K562 (cell line): ENCODE results near the gene CTSF. TPM values are rescaled to one million over a fixed set of nuclear protein-coding genes. Genes with fewer than 3 reads are reported as not detected.

ENCODE experiments used
- ATAC-seq: fragments of 200-7000 bp; cut with Tn5 transposase; 3 replicates; pipeline ENCODE4 v1.9.1; 2020; ENCODE audit warnings: moderate library complexity
- BruUV-seq: library from RNA; stranded (reverse); fragments of 400-500 nt; replicated peaks from 2 replicates; lab custom pipeline; 2021; lab: Mats Ljungman, UMichigan
- CTCF ChIA-PET: fragments of 300-600 bp; formaldehyde crosslinking; extraction: SDS; loops from one replicate; lab custom pipeline; 2021; ENCODE audit warnings: low intra/inter-chr PET ratio; lab: Yijun Ruan, JAX
- POLR2A ChIA-PET: fragments of 300-600, 350-650 bp; sonication (Branson Sonifier 250); formaldehyde crosslinking; extraction: SDS; loops from one replicate; lab custom pipeline; 2021; ENCODE audit warnings: antibody characterized with exemption, inconsistent platforms; lab: Yijun Ruan, JAX
- DNase-seq, 4 experiments: peaks; one replicate each; pipeline versions ENCODE4 v3.0.0 to v3.0.0-alpha.2; 2011 to 2018; ENCODE audit warnings: low spot score in 3 of 4, mixed read lengths in 3 of 4; ENCODE audit errors: extremely low read depth in 1 of 4
- FAIRE-seq: peaks from 2 replicates; lab custom pipeline; 2011; peaks lifted over from hg19 to GRCh38; lab: Jason Lieb, UNC
- H2AFZ ChIP-seq: 2 replicates; pipeline ENCODE4 v1.6.0; 2011; ENCODE audit warnings: low read depth, low read length, control low read depth, inconsistent platforms
- H3K27ac ChIP-seq: fragments of 200-600 bp; 3 replicates; pipeline ENCODE4 v1.8.0; 2011; ENCODE audit warnings: low read depth, mild to moderate bottlenecking, control low read depth, inconsistent platforms, low read length, moderate library complexity, mixed read lengths; ENCODE audit errors: extremely low read depth
- H3K27me3 ChIP-seq, 2 experiments: fragments of 300-600 bp in 1 of 2; 2 replicates in 1 of 2; 3 replicates in 1 of 2; pipeline versions ENCODE4 v1.6.0 to v1.8.0; 2011; ENCODE audit warnings: inconsistent platforms in 2 of 2, low read length in 2 of 2, mild to moderate bottlenecking in 1 of 2, mixed read lengths in 1 of 2, moderate library complexity in 1 of 2; ENCODE audit not compliant: control insufficient read depth in 2 of 2, insufficient read depth in 2 of 2
- H3K36me3 ChIP-seq: fragments of 300-600 bp; 3 replicates; pipeline ENCODE4 v1.8.0; 2011; ENCODE audit warnings: mild to moderate bottlenecking, low read length, inconsistent platforms; ENCODE audit not compliant: control insufficient read depth, insufficient read depth
- H3K4me1 ChIP-seq, 2 experiments: fragments of 200-600 bp in 1 of 2; replicated peaks in 1 of 2; 2 replicates in 1 of 2; 3 replicates in 1 of 2; pipeline versions ENCODE4 v1.5.1 to v1.8.0; 2011; ENCODE audit warnings: inconsistent platforms in 2 of 2, low read length in 2 of 2, mild to moderate bottlenecking in 1 of 2, mixed read lengths in 1 of 2, moderate library complexity in 1 of 2; ENCODE audit not compliant: control insufficient read depth in 2 of 2, insufficient read depth in 2 of 2
- H3K4me2 ChIP-seq: 2 replicates; pipeline ENCODE4 v1.6.1; 2011; ENCODE audit warnings: low read length, control low read depth, inconsistent platforms, mixed read lengths; ENCODE audit not compliant: insufficient read depth
- H3K4me3 ChIP-seq: fragments of 200-600 bp; sonication (generic), shearing (Covaris generic); 2 replicates; pipeline ENCODE4 v1.5.1; 2016; ENCODE audit warnings: control low read depth, inconsistent platforms
- H3K79me2 ChIP-seq: fragments of 200-600 bp; 3 replicates; pipeline ENCODE4 v1.8.0; 2011; ENCODE audit warnings: low read length, inconsistent platforms; ENCODE audit not compliant: control insufficient read depth, insufficient read depth
- H3K9ac ChIP-seq, 2 experiments: 2 replicates each; pipeline versions ENCODE4 v1.6.0 to v1.6.1; 2011; ENCODE audit warnings: low read depth in 2 of 2, low read length in 2 of 2, control low read depth in 1 of 2, inconsistent platforms in 1 of 2, mild to moderate bottlenecking in 1 of 2, mixed read lengths in 1 of 2; ENCODE audit not compliant: insufficient read depth in 1 of 2
- H3K9me1 ChIP-seq: one replicate; pipeline ENCODE4 v1.6.0; 2011; ENCODE audit warnings: inconsistent platforms, mild to moderate bottlenecking, low read length, moderate library complexity; ENCODE audit not compliant: control insufficient read depth, insufficient read depth
- H3K9me3 ChIP-seq: replicated peaks from 2 replicates; pipeline ENCODE4 v1.5.1; 2011; ENCODE audit warnings: low read depth, low read length, inconsistent platforms; ENCODE audit not compliant: control insufficient read depth, insufficient read depth
- H4K20me1 ChIP-seq: replicated peaks from 2 replicates; pipeline ENCODE4 v1.6.1; 2011; ENCODE audit warnings: low read length, inconsistent platforms, mixed read lengths; ENCODE audit not compliant: control insufficient read depth, insufficient read depth
- CHD4 ChIP-seq: fragments of 200-600 bp; sonication (generic); IDR thresholded peaks from 3 replicates; pipeline ENCODE4 v1.6.1; 2012; ENCODE audit warnings: low read depth, mild to moderate bottlenecking, mixed read lengths, low read length, inconsistent platforms; ENCODE audit not compliant: insufficient read depth, insufficient replicate concordance, poor library complexity, severe bottlenecking
- ERF ChIP-seq: fragments of 450-650 bp; formaldehyde crosslinking; IDR thresholded peaks from 2 replicates; pipeline ENCODE4 v1.4.0; 2020; ENCODE audit warnings: mild to moderate bottlenecking, mixed read lengths
- HNRNPL ChIP-seq: fragments of 200-400 bp; formaldehyde crosslinking; IDR thresholded peaks from 2 replicates; pipeline ENCODE4 v1.6.1; 2017; ENCODE audit warnings: low read depth, mild to moderate bottlenecking, low read length
- MCM5 ChIP-seq: fragments of 450-650 bp; IDR thresholded peaks from 2 replicates; pipeline ENCODE4 v1.6.1; 2016; ENCODE audit warnings: low read depth
- POLR2G ChIP-seq: fragments of 200-400 bp; formaldehyde crosslinking; IDR thresholded peaks from 2 replicates; pipeline ENCODE4 v1.6.1; 2017; ENCODE audit warnings: low read depth, mild to moderate bottlenecking, antibody characterized with exemption, low read length, moderate library complexity
- SNIP1 ChIP-seq: fragments of 450-650 bp; IDR thresholded peaks from 2 replicates; pipeline ENCODE4 v1.7.1; 2017; ENCODE audit warnings: low read depth, mild to moderate bottlenecking
- WGBS: fragments of 100-300 bp; shearing (Covaris generic); methylation state at CpG from one replicate; pipeline ENCODE4 v1.1.6; 2016; ENCODE audit warnings: low coverage, mixed read lengths; ENCODE audit not compliant: insufficient coverage; ENCODE audit errors: missing lambda C conversion rate; 5-methylcytosine and 5-hydroxymethylcytosine counted together
- in situ Hi-C: fragments of 300-500 bp; cut with MboI; formaldehyde crosslinking; loops from 4 replicates; pipeline ENCODE4 v1.15.0; 2018; ENCODE audit warnings: inconsistent platforms, mixed read lengths
- intact Hi-C: fragments of 100-400 bp; cut with micrococcal nuclease; formaldehyde crosslinking; loops from 2 replicates; pipeline ENCODE4 v1.14.2; 2022
- polyA plus RNA-seq, 8 experiments: library from polyadenylated mRNA; depleted of rRNA in 4 of 8; stranded (reverse) in 5 of 8; unstranded in 3 of 8; fragments of >200 nt; fragmentation: Nextera tagmentation in 2 of 8; fragmentation: Illumina TruSeq in 1 of 8; extraction: Ambion mirVana in 2 of 8; extraction: Trizol in 1 of 8; gene quantifications; 2 replicates each; pipeline versions ENCODE4 v1.2.1 to v1.2.3, GENCODE V29; 2011 to 2014; ENCODE audit warnings: inconsistent platforms in 1 of 8, missing spikeins in 1 of 8
- total RNA-seq, 7 experiments: library from RNA; depleted of rRNA in 6 of 7; stranded (reverse); fragments of >200 nt in 6 of 7; fragmentation: Illumina TruSeq in 2 of 7; extraction: Trizol in 2 of 7; gene quantifications; 2 replicates each; pipeline versions ENCODE4 v1.2.1 to v1.2.3, GENCODE V29; 2011 to 2021; ENCODE audit warnings: low replicate concordance in 1 of 7
- TF ChIP-seq, protein P1 (sequence below): sonication (generic); formaldehyde crosslinking; IDR thresholded peaks from 2 replicates; pipeline ENCODE4 v1.8.1; 2023; ENCODE audit warnings: missing genetic modification reagents, mild to moderate bottlenecking, borderline replicate concordance

Gene CTSF
- total and polyA plus RNA-seq, 9 of the 15 experiments (the other 6 are each of a cell fraction or from before 2014, with no cell fraction given) = 0.41 to 10.5 (median 3.8) TPM

GRCh38 chr11:66531841-66532240 is 36.6 kb downstream of the CTSF start:
- peak; percentile 36; the same call in 1 of the 2 replicates for TF ChIP-seq POLR2G
- no peak for TF ChIP-seq SNIP1
- ATAC-seq = no peak

GRCh38 chr11:66530927-66531709 is 37.3 kb downstream of the CTSF start:
- BruUV-seq = no TSS peak
- in situ Hi-C loops = no loop called here
- H3K4me2 ChIP-seq = no peak overlapping the region
- H3K9ac ChIP-seq = peak overlapping the region in 1 of 2 experiments; percentile 32; a peak in 2 of 4 replicates
- peaks cover 0 to 9% of the 10 kb centered on the region in 2 experiments; a peak in 1 of 5 replicates for H3K4me1 ChIP-seq
- no peak for DNase-seq
- TF ChIP-seq ERF (CRISPR knock-in tag) (no peak), MCM5 (no peak), POLR2G (peak; percentile 29; the same call in 1 of the 2 replicates), CHD4 (no peak), HNRNPL (no peak)
- TF ChIP-seq, protein P1, sequence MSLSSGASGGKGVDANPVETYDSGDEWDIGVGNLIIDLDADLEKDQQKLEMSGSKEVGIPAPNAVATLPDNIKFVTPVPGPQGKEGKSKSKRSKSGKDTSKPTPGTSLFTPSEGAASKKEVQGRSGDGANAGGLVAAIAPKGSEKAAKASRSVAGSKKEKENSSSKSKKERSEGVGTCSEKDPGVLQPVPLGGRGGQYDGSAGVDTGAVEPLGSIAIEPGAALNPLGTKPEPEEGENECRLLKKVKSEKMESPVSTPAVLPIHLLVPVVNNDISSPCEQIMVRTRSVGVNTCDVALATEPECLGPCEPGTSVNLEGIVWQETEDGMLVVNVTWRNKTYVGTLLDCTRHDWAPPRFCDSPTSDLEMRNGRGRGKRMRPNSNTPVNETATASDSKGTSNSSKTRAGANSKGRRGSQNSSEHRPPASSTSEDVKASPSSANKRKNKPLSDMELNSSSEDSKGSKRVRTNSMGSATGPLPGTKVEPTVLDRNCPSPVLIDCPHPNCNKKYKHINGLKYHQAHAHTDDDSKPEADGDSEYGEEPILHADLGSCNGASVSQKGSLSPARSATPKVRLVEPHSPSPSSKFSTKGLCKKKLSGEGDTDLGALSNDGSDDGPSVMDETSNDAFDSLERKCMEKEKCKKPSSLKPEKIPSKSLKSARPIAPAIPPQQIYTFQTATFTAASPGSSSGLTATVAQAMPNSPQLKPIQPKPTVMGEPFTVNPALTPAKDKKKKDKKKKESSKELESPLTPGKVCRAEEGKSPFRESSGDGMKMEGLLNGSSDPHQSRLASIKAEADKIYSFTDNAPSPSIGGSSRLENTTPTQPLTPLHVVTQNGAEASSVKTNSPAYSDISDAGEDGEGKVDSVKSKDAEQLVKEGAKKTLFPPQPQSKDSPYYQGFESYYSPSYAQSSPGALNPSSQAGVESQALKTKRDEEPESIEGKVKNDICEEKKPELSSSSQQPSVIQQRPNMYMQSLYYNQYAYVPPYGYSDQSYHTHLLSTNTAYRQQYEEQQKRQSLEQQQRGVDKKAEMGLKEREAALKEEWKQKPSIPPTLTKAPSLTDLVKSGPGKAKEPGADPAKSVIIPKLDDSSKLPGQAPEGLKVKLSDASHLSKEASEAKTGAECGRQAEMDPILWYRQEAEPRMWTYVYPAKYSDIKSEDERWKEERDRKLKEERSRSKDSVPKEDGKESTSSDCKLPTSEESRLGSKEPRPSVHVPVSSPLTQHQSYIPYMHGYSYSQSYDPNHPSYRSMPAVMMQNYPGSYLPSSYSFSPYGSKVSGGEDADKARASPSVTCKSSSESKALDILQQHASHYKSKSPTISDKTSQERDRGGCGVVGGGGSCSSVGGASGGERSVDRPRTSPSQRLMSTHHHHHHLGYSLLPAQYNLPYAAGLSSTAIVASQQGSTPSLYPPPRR (CRISPR knock-in tag) = no peak
- TF ChIP-seq, all 486 proteins: peak for 1
- 75% methylated on average over 9 of the region's 10 CpGs for WGBS
- H3K4me3 ChIP-seq = no peak overlapping the region
- H3K27me3 ChIP-seq = no peaks in the 10 kb centered on the region
- H3K79me2 ChIP-seq = no peaks in the 10 kb centered on the region
- H3K9me3 ChIP-seq = no peaks in the 10 kb centered on the region
- intact Hi-C loops = no loop called here
- H2AFZ ChIP-seq = no peak overlapping the region
- no peaks in the 10 kb centered on the region for H3K36me3 ChIP-seq
- no peaks in the 10 kb centered on the region for H3K9me1 ChIP-seq
- H4K20me1 ChIP-seq = no peaks in the 10 kb centered on the region
- FAIRE-seq (no peak), ATAC-seq (peak; percentile 25; the same call in 1 of the 3 replicates)
- ChIA-PET CTCF (no interaction called here), POLR2A (interaction anchor here (3.0 kb wide), 1 partner anchor 15 kb away, joined by 12 read pairs; the partner anchor contains the start of gene ZDHHC24)
- no peak overlapping the region for H3K27ac ChIP-seq

More at GRCh38 chr11:66531841-66532240, 36.6 kb downstream of the CTSF start:
- BruUV-seq = no TSS peak
- no peak for DNase-seq
- no peaks in the 10 kb centered on the region for H3K9me3 ChIP-seq
- H2AFZ ChIP-seq = no peak overlapping the region
- H3K4me3 ChIP-seq = no peak overlapping the region
- H3K9me1 ChIP-seq = no peaks in the 10 kb centered on the region
- H3K36me3 ChIP-seq = no peaks in the 10 kb centered on the region
- ChIA-PET CTCF (no interaction called here), POLR2A (interaction anchor here (0.6 to 3.0 kb wide), 5 partner anchors 11 to 308 kb away, joined by 3 to 12 read pairs (median 4); partner anchors contain the start of gene ZDHHC24)
- in situ Hi-C loops = no loop called here
- H3K79me2 ChIP-seq = no peaks in the 10 kb centered on the region
- 67% methylated on average over 7 of the region's 11 CpGs for WGBS
- H3K4me1 ChIP-seq = peaks cover 0 to 9% of the 10 kb centered on the region in 2 experiments; a peak in 1 of 5 replicates
- intact Hi-C loops = no loop called here
- no peak overlapping the region for H3K4me2 ChIP-seq
- H3K27me3 ChIP-seq = no peaks in the 10 kb centered on the region
- no peaks in the 10 kb centered on the region for H4K20me1 ChIP-seq
- peak overlapping the region in 1 of 2 experiments; percentile 47; a peak in 1 of 4 replicates for H3K9ac ChIP-seq
- no peak for FAIRE-seq
- no peak overlapping the region for H3K27ac ChIP-seq
